CD4-positive, alpha-beta memory T cell (primary cell): ENCODE results near the gene PAX3. TPM values are rescaled to one million over a fixed set of nuclear protein-coding genes. Genes with fewer than 3 reads are reported as not detected.

ENCODE experiments used
- CTCF ChIA-PET: fragments of 350-600 bp; sonication (Branson Sonifier 250); formaldehyde crosslinking; loops from one replicate; lab custom pipeline; 2021; ENCODE audit warnings: inconsistent platforms; ENCODE audit not compliant: partially characterized antibody; lab: Charles Lee
- POLR2A ChIA-PET: fragments of 350-600 bp; sonication (Branson Sonifier 250); formaldehyde crosslinking; loops from one replicate; lab custom pipeline; 2021; ENCODE audit not compliant: partially characterized antibody; lab: Charles Lee
- DNase-seq, 5 donors: peaks; one replicate each; pipeline versions ENCODE4 v3.0.0 to v3.0.0-alpha.2; 2020 to 2022; ENCODE audit warnings: mixed read lengths in 1 of 5
- H3K27ac ChIP-seq: one replicate; pipeline ENCODE4 v1.7.0; 2013; ENCODE audit warnings: low read depth, low read length
- H3K27me3 ChIP-seq: 2 replicates; pipeline ENCODE4 v1.7.0; 2013; ENCODE audit warnings: mild to moderate bottlenecking, low read length, moderate library complexity; ENCODE audit not compliant: insufficient read depth
- H3K36me3 ChIP-seq: 2 replicates; pipeline ENCODE4 v1.7.0; 2013; ENCODE audit warnings: mild to moderate bottlenecking, low read length, moderate library complexity; ENCODE audit not compliant: insufficient read depth
- H3K4me1 ChIP-seq: 2 replicates; pipeline ENCODE4 v1.7.0; 2013; ENCODE audit warnings: mild to moderate bottlenecking, low read length, moderate library complexity; ENCODE audit not compliant: insufficient read depth
- H3K4me3 ChIP-seq, 2 donors: one replicate each; pipeline ENCODE4 v1.7.0; 2013; ENCODE audit warnings: low read length in 2 of 2, mild to moderate bottlenecking in 1 of 2
- H3K9me3 ChIP-seq, 2 donors: one replicate each; pipeline ENCODE4 v1.7.0; 2013; ENCODE audit warnings: low read length in 2 of 2, control low read depth in 1 of 2; ENCODE audit not compliant: control insufficient read depth in 1 of 2
- H3K27ac Mint-ChIP-seq, 7 donors: one replicate each; pipeline ENCODE4 v1.8.0; 2020 to 2021; ENCODE audit warnings: mixed read lengths in 7 of 7, mild to moderate bottlenecking in 6 of 7, inconsistent platforms in 3 of 7, moderate library complexity in 3 of 7
- H3K27me3 Mint-ChIP-seq, 2 donors: one replicate each; pipeline ENCODE4 v1.8.0; 2020 to 2021; ENCODE audit warnings: mixed read lengths in 2 of 2
- H3K36me3 Mint-ChIP-seq, 2 donors: one replicate each; pipeline ENCODE4 v1.8.0; 2020 to 2021; ENCODE audit warnings: mixed read lengths in 2 of 2, inconsistent platforms in 1 of 2, mild to moderate bottlenecking in 1 of 2
- H3K4me1 Mint-ChIP-seq, 4 donors: one replicate each; pipeline ENCODE4 v1.8.0; 2020 to 2021; ENCODE audit warnings: mixed read lengths in 4 of 4, mild to moderate bottlenecking in 1 of 4
- H3K4me3 Mint-ChIP-seq, 8 donors: one replicate each; pipeline ENCODE4 v1.8.0; 2020 to 2021; ENCODE audit warnings: mixed read lengths in 8 of 8, mild to moderate bottlenecking in 7 of 8, moderate library complexity in 6 of 8, inconsistent platforms in 3 of 8
- H3K9me3 Mint-ChIP-seq, 8 donors: one replicate each; pipeline ENCODE4 v1.8.0; 2020 to 2021; ENCODE audit warnings: mixed read lengths in 8 of 8, mild to moderate bottlenecking in 5 of 8, inconsistent platforms in 3 of 8, moderate library complexity in 1 of 8
- intact Hi-C: fragments of 100-400 bp; cut with micrococcal nuclease; formaldehyde crosslinking; loops from one replicate; pipeline ENCODE4 v1.15.1; 2023
- polyA plus RNA-seq, 2 donors: library from polyadenylated mRNA; unstranded; fragments of 300-500 nt; fragmentation: Illumina TruSeq; gene quantifications; one replicate each; pipeline ENCODE4 v1.2.3, GENCODE V29; 2021
- total RNA-seq, 2 experiments: library from RNA; stranded (reverse); gene quantifications; one replicate each; pipeline ENCODE4 v1.2.3, GENCODE V29; 2021

Gene PAX3
- total and polyA plus RNA-seq, 4 experiments from 2014 or later = not detected

DNA sequence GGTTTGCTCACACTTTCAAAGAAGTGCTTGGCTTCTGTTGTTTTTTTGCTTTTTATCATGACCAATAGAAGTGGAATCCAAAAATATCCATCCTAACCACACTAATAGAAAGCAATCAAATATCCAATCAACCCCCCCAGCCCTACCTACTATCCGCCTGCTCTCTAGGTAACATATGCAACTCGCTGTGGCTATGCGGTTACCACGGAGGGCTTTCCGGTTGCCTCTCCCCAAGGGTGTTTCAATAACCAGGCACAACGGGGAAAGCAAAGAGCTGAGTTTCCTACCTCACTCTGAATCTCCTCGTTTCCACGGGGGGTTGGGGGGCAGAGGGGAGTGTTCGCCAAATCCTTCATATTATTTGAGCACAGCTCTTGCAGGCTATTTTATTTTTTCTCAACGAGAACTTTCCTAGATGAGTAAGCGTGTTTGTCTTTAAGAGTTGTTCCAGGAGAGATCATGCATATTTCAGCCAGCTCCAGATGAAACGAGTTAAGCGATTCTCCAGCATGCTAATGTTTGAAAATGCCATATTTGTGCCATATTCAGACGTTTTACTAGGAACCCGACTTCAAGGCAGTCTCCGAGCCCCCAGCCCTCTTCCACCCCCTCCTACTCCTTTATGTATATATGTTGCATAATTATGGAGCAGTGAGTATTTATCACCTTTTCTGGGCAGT, 30.3 kb downstream of the PAX3 start:
- ChIA-PET POLR2A (no interaction called here), CTCF (no interaction called here)
- Histone ChIP-seq H3K27me3 (no peaks in the 10 kb centered on the region), H3K36me3 (no peaks in the 10 kb centered on the region), H3K9me3 (no peaks in the 10 kb centered on the region), H3K27ac (no peak overlapping the region), H3K4me1 (no peaks in the 10 kb centered on the region), H3K4me3 (no peak overlapping the region)
- no peak for DNase-seq
- H3K27ac Mint-ChIP-seq = no peak overlapping the region
- intact Hi-C loops = no loop called here
- H3K4me3 Mint-ChIP-seq = no peak overlapping the region
- H3K36me3 Mint-ChIP-seq = no peaks in the 10 kb centered on the region
- no peaks in the 10 kb centered on the region for H3K4me1 Mint-ChIP-seq
- H3K27me3 Mint-ChIP-seq = peaks cover 2 to 13% of the 10 kb centered on the region in 2 donors
- peaks cover 0 to 5% (median under 1%) of the 10 kb centered on the region in 8 donors for H3K9me3 Mint-ChIP-seq

DNA sequence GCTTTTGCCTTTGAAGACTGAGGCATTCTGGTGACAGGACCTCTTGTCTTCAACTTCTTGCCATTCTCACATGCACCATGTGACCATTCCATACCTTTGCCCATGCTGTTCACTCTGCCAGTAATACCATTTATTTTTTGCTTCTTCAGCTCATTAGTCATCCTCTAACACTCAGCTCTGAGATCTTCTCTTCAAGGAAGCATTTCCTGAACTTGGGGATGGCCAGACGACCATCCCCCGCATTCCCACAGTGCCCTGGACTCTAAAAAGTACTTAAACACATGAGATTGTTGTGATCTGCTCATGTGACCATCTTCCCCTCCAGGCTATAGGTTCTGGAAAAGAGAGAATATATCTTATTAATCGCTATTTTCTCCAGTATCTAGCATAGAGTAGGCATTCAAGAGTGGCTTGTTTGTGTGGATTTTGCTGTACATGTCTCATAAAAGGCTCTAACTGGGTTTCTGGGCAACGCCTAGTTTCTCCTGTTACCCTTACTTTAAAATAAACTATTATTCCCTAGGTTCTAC, 33.9 kb downstream of the PAX3 start:
- DNase-seq = no peak
- Mint-ChIP-seq H3K9me3 (peaks cover 0 to 5% (median under 1%) of the 10 kb centered on the region in 8 donors), H3K4me3 (no peak overlapping the region), H3K27me3 (peaks cover 5 to 9% of the 10 kb centered on the region in 2 donors), H3K36me3 (no peaks in the 10 kb centered on the region), H3K27ac (no peak overlapping the region), H3K4me1 (no peaks in the 10 kb centered on the region)
- ChIA-PET POLR2A (no interaction called here), CTCF (no interaction called here)
- no peak overlapping the region for H3K4me3 ChIP-seq
- intact Hi-C loops = no loop called here
- no peaks in the 10 kb centered on the region for H3K36me3 ChIP-seq
- no peaks in the 10 kb centered on the region for H3K9me3 ChIP-seq
- H3K27me3 ChIP-seq = no peaks in the 10 kb centered on the region
- H3K27ac ChIP-seq = no peak overlapping the region
- no peaks in the 10 kb centered on the region for H3K4me1 ChIP-seq

DNA sequence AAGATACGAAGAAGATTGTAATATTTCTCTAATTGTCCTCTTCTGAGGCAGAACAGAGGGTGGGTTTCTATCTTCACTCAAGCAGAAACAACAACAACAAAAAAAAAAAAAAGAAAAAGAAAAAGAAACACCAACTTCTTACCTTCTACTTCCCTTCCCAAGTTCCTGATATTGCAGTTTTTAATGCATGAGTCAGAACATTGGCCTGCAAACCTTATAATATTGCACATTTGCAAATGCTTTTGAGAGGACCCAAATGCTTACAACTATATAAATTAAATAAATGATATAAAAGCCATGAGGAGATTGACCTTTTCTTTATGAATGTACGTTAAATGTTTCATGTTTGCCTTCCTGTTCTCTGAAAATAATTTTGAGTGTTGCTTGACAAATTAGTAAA, 37.3 kb downstream of the PAX3 start:
- ChIA-PET POLR2A (no interaction called here), CTCF (no interaction called here)
- H3K9me3 ChIP-seq = no peaks in the 10 kb centered on the region
- no peaks in the 10 kb centered on the region for H3K27me3 ChIP-seq
- H3K27ac Mint-ChIP-seq = no peak overlapping the region
- no peaks in the 10 kb centered on the region for H3K36me3 Mint-ChIP-seq
- intact Hi-C loops = no loop called here
- H3K4me3 Mint-ChIP-seq = no peak overlapping the region
- no peak overlapping the region for H3K27ac ChIP-seq
- H3K9me3 Mint-ChIP-seq = peaks cover 0 to 5% (median under 1%) of the 10 kb centered on the region in 8 donors
- no peaks in the 10 kb centered on the region for H3K36me3 ChIP-seq
- peaks cover 5 to 9% of the 10 kb centered on the region in 2 donors for H3K27me3 Mint-ChIP-seq
- no peaks in the 10 kb centered on the region for H3K4me1 Mint-ChIP-seq
- H3K4me3 ChIP-seq = no peak overlapping the region
- DNase-seq = no peak
- H3K4me1 ChIP-seq = no peaks in the 10 kb centered on the region

DNA sequence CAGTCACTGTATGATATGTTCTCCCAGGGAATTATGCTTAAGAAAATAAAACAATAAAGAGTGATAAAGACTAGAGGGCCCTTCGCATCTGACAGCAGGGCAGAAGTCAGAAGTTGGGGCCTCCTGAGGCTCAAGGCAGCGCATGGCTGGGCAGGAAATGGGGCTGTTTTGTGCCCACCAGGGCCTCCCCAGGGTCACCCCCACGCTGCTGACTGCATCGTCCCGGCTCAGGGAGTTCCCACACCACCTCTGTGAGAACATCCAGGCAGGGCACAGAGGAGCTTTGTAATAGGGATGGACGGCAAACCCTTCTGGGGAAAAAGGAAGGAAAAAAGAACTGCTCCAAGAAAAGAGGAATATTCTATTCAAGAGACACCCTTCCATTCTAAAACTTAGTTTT, 41.2 kb downstream of the PAX3 start:
- Histone ChIP-seq H3K4me3 (no peak overlapping the region), H3K36me3 (no peaks in the 10 kb centered on the region), H3K27ac (no peak overlapping the region), H3K9me3 (no peaks in the 10 kb centered on the region), H3K4me1 (no peaks in the 10 kb centered on the region), H3K27me3 (no peaks in the 10 kb centered on the region)
- CTCF ChIA-PET = no interaction called here
- H3K27me3 Mint-ChIP-seq = peaks cover 8 to 12% of the 10 kb centered on the region in 2 donors
- H3K36me3 Mint-ChIP-seq = no peaks in the 10 kb centered on the region
- no peak overlapping the region for H3K27ac Mint-ChIP-seq
- peaks cover 0 to 2% (median 0%) of the 10 kb centered on the region in 8 donors for H3K9me3 Mint-ChIP-seq
- no peak overlapping the region for H3K4me3 Mint-ChIP-seq
- POLR2A ChIA-PET = no interaction called here
- no peaks in the 10 kb centered on the region for H3K4me1 Mint-ChIP-seq
- no peak for DNase-seq
- intact Hi-C loops = no loop called here

DNA sequence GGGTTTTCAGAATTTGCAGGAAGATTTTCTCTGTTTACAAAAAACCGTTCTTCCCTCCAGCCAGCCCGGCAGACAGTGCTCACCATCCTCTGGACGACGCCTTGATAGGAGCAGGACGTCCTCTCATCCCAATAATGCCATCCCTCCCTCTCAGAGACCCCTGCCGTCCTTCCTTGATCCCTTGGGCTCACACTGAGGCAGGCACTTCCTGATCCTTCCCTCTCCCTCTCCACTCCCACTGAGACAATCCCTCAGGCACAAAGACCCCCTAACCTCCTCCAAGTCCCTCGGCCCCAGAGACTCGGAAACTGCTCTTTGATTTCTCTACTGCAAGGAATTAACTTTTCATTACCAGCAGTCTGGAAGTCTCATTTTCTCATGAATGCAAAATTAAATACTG, 42.5 kb downstream of the PAX3 start:
- CTCF ChIA-PET = no interaction called here
- POLR2A ChIA-PET = no interaction called here
- intact Hi-C loops = no loop called here

DNA sequence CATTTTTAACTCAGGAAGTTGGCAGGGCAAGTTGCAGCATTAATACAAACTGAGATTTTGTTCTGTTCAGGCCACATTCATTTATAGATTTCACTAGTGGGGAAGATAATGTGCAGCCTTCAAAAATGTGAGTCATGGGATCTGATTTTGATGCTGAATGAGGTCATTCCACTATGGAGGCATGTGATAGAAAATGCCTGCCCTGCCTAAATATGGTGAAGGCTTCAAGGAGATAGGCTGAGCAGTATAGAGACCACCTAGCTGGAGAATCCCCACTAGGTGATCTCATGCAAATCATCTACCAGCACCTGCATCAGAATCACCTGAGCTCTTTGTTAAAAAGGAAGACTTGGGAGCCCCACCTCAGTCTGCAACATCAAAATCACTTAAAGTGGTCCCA, 43.7 kb downstream of the PAX3 start:
- CTCF ChIA-PET = no interaction called here
- H3K4me3 Mint-ChIP-seq = no peak overlapping the region
- Histone ChIP-seq H3K4me1 (no peaks in the 10 kb centered on the region), H3K9me3 (no peaks in the 10 kb centered on the region), H3K36me3 (no peaks in the 10 kb centered on the region), H3K4me3 (no peak overlapping the region), H3K27ac (no peak overlapping the region), H3K27me3 (no peaks in the 10 kb centered on the region)
- no peak for DNase-seq
- no peak overlapping the region for H3K27ac Mint-ChIP-seq
- no peaks in the 10 kb centered on the region for H3K36me3 Mint-ChIP-seq
- POLR2A ChIA-PET = no interaction called here
- peaks cover 7 to 19% of the 10 kb centered on the region in 2 donors for H3K27me3 Mint-ChIP-seq
- peaks cover 0 to 4% (median 0%) of the 10 kb centered on the region in 8 donors for H3K9me3 Mint-ChIP-seq
- intact Hi-C loops = no loop called here
- H3K4me1 Mint-ChIP-seq = no peaks in the 10 kb centered on the region

More for the DNA sequence above, 42.5 kb downstream of the PAX3 start:
- Mint-ChIP-seq H3K36me3 (no peaks in the 10 kb centered on the region), H3K27me3 (peaks cover 7 to 18% of the 10 kb centered on the region in 2 donors), H3K4me3 (no peak overlapping the region), H3K9me3 (peaks cover 0 to 2% (median 0%) of the 10 kb centered on the region in 8 donors), H3K4me1 (no peaks in the 10 kb centered on the region), H3K27ac (no peak overlapping the region)
- H3K9me3 ChIP-seq = no peaks in the 10 kb centered on the region
- no peak for DNase-seq
- no peaks in the 10 kb centered on the region for H3K4me1 ChIP-seq
- H3K27me3 ChIP-seq = no peaks in the 10 kb centered on the region
- H3K4me3 ChIP-seq = no peak overlapping the region
- H3K36me3 ChIP-seq = no peaks in the 10 kb centered on the region
- H3K27ac ChIP-seq = no peak overlapping the region

DNA sequence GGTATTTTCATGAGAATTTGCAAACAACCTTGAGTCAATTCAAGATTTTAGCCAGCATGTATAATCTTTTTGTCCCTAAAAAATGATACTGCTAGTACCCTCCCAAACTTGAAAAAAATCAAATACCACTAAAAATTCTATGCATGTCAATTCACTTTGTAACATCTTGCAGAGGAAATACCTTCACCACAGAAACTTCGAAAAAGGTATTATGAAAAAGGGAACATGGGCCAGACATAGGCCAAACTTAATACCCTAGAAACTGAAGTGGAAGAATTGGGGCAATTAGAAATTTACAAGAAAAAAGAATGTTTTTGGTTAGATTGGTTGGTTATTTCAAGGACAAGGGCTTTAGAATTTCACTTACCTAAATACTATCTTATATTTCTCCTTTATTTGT, 48.5 kb downstream of the PAX3 start:
- peaks cover 0 to 2% (median 0%) of the 10 kb centered on the region in 8 donors for H3K9me3 Mint-ChIP-seq
- peaks cover 2 to 7% of the 10 kb centered on the region in 2 donors for H3K27me3 Mint-ChIP-seq
- no peaks in the 10 kb centered on the region for H3K4me1 Mint-ChIP-seq
- no peak overlapping the region for H3K27ac ChIP-seq
- H3K4me3 Mint-ChIP-seq = no peak overlapping the region
- intact Hi-C loops = no loop called here
- no peak overlapping the region for H3K4me3 ChIP-seq
- no peak overlapping the region for H3K27ac Mint-ChIP-seq
- ChIA-PET CTCF (no interaction called here), POLR2A (no interaction called here)
- no peaks in the 10 kb centered on the region for H3K9me3 ChIP-seq
- H3K27me3 ChIP-seq = no peaks in the 10 kb centered on the region
- DNase-seq = no peak
- H3K36me3 Mint-ChIP-seq = no peaks in the 10 kb centered on the region
- no peaks in the 10 kb centered on the region for H3K4me1 ChIP-seq
- no peaks in the 10 kb centered on the region for H3K36me3 ChIP-seq
